ENCODE results near the gene ZPR1.
"Not testable (repeated sequence)": the region's sequence is repeated elsewhere in the genome, so short reads cannot be mapped to it uniquely, and the experiment has no call there.

The ZPR1 gene

DNA sequence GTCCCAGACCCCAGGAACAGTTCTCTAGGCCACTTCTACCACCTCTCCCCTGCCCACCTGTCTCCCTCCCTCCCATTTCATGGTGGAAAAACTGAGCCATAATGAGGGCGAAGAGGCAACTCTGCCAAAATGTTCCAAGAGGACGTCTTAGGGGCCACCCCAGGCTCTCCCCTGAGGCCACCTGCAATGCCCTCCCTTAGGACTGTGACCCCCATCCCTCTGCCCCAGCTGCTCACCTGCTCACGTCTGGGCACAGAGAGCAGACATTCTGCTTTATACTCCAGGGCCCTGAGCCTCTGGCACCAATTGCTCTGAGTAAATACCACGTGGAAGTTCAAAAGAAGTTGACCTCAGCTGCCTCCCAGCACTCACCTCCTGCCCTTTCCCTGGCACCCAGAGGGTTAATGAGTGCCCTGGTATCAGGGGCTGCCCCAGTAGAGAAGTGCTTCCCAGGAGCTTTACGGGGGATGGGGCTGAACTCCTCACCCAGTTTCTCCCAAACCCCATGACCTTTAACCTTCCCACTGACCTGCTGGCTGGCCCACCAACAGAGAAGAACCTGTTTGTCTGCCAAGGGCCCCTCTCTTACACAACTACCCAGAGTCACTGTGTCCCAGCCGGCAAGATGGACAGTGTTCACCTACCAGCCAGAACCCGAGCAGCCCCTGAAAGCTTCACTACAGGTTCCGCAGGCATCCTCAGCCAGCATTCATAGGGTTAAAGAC is 4.5 kb upstream of the ZPR1 start:
- no peak for DNase-seq (ENCODE audit: low read depth in 2 of 2)

DNA sequence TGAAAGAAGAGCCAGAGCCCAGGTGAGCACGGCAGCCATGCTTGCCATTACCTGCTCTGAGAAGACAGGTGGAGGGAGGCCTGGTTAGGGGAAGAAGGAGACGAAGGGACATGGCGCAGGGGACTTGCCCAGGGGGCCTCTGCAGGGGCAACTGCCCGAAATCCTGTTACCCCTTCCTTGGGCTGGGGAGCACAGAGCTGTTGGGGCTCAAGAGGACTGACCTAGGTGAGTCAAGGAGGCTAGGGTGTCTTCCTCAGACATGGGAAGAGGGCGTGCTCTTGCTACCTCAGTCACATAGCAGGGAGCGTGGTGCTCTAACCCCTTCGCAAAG is 4.0 kb upstream of the ZPR1 start, which contains the start of gene APOA5:
Gene APOA5 (minus strand): TSS at position 67 of the 331 bp plus-strand sequence. CDS start 19 bp downstream, at position 48.
- DNase-seq (ENCODE audit: low read depth in 2 of 2) = no peak

DNA sequence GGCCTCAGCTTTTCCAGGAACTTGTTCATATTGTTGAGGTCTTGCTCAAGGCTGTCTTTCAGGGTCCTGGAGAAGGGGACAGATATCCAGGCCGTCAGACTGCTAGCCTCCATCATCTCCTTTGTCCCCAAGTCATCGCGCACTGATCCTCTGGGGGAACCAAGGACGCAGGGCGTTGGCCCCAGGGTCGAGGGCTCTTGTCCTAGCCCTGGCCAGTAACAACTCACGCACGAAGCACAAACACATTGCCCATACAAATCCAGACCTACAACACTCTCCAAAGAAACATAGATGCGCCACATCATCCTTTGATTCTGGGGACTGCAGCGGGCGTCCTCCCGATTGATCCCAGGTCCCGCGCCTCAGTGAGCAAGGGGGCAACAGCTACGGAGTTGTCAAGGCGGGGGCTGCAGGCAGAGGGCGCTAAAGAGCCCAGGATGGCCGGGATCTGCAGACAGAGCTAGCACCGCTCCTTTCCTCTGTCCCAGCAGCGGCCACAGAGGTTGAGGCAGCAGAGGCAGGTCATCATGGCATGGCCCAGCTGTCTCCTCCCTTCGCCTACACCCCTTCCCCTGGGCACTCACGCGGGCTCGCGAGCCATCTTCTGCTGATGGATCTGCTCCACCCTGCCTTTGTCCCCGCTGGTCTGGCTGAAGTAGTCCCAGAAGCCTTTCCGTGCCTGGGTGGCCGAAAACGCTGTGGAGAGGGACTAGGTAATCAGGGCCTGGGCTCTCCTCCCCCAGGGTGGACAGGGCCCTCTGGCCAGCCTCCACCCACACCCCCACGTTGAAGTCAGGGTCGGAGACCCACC is 3.4 kb upstream of the ZPR1 start:
- peak; percentile 45 to 79 for DNase-seq (ENCODE audit: low read depth in 2 of 2)

DNA sequence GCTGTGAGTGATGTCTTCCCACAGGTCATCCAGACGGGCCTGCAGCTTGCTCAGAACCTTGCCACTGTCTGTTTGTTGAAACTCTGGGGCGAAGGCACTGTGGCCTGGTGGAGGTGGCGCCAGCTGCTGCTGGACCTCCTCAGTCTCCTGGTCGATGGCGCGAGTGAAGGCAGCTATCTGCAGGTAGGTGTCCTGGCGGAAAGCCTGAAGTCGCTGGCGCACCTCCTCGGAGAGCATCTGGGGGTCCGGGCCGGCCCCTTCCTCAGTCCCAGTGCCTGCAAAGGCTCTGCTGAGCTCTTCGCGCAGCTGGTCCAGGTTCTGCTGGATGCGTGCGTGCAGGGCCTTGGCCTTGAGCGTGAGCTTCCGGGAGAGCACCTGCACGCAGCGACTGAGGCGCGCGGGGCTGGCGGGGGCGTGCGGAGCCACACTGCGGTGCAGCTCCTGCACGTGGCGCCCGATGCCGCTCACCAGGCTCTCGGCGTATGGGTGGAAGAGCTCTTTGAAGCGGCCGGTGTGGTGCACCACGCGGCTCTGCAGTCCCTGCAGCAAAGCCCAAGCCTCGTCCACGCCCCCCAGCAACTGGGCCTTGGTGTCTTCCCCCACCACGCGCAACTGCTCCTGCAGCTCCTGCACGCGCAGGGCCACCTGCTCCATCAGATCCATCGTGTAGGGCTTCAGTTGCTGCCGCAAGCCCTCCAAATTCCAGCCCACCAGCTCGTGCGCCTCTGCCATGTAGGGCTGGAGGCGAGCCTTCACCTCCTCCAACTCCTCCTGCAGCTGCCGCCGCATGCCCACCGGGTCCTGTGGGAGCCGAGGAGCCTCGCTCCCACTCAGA is 2.6 kb upstream of the ZPR1 start:
- no peak for DNase-seq (ENCODE audit: low read depth in 2 of 2)

DNA sequence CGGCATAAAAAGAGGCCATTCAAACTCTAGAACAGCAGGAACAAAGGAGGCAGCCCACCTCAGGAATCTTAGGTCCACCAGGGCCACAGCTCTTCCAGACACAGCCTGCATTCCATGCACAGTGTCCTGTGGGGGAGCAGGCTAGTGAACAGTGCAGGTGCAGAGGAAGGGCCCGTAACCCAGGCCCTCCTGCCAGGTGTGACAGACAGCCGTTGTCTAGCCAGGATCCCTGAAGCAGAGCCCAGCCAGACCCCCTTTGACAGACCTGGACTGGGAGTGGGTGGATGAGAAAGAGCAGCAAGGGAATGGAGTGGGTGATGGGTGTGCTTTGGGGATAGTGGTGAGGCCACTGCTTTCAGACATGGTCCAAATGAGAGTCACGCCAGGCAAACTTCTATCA is 1.2 kb upstream of the ZPR1 start:
- no peak for DNase-seq (ENCODE audit: low read depth in 2 of 2)

DNA sequence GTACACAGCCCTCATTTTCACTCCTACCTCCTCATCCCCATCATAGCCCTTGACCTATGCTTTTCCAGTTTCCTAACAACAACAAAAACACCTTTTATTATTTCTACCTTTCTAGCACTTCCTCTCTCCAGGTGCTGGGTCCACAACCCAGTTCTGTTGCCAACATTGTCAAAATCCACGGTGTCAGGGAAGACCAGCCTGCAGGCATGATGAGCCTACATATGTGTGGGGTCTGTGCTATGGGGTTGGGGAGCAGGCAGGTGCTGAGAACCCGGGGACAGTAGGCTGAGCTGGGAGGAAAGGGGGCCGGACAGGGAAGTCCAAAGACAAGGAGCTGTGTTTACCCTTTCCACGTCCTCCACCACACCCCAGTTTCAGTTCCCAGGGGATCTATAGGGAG is 711 bp upstream of the ZPR1 start:
- no peak for DNase-seq (ENCODE audit: low read depth in 2 of 2)

DNA sequence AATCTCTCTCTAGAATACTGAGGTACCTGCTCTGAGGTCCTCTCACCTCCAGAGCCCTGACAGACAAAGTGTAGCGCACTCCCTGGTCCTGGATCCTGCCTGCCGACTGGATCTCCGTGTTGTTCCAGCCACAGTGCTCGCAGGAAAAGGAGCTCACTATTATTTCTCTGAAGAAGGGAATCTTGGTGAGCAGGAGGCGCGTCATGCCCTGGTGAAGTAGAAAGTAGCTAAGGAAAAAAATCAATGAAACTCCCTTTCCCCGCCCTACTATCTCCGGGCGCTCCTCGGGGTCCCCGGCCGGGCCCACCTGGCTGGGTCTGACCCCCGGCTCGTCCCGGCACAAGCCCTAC is 412 bp downstream of the ZPR1 start:
- DNase-seq (ENCODE audit: low read depth in 2 of 2) = no peak

DNA sequence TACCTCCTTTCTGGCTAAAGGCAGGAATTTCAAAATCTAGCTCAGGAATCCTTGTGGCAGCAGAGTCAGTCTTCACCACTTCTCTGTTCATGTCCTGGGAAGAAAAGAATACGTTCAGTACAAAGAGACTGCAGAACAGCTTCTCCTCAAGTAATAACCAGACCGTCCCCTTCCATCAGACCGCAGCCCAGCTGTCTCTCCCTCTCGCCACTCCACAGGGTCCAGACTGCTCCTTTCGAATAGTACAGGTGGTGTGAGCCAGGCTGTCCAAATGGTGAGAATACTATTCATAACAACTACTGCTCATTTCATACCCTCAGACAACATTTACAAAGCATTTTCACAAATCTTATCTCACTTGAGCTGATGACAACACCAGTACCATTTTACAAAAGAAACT is 857 bp downstream of the ZPR1 start:
- DNase-seq (ENCODE audit: low read depth in 2 of 2) = no peak

DNA sequence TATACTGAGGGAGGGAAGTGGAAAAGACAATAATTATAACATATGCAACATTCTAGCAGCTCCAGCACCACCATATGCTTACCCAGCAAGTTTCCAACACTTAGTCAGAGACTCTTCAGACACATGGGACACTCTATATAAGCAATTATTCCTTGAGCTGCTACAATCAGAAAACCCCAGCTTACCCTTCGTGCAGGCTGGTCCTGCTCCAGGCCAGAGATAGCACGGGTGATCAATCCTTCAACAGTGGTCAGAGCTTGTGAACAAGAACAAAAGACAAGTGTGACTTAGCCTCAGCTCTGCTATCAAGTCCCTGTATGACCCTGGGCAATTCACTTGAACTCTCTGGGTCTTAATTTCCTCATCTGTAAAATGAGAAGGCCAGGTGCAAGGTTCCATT is 1.5 kb downstream of the ZPR1 start:
- no peak for DNase-seq (ENCODE audit: low read depth in 2 of 2)

DNA sequence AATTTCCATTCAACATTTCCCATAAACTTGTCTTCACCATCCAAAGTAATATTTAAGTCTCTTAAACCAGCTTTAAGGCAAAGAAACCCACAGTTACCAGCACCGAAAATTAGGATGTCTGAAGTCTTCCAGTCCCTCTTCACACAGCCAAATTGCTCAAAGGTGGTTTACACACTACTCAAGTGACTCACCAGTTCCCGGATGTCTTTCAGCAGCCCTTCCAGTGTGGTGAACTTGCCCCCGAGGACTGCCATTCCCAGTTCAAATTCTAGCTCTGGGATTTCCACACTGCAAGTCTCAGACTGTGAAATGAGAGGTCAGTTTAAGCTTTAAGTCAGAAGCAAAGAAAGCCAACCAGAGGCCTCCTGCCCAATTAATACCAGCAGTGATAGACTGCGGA is 5.1 kb downstream of the ZPR1 start:
- no peak for DNase-seq (ENCODE audit: low read depth in 2 of 2)

DNA sequence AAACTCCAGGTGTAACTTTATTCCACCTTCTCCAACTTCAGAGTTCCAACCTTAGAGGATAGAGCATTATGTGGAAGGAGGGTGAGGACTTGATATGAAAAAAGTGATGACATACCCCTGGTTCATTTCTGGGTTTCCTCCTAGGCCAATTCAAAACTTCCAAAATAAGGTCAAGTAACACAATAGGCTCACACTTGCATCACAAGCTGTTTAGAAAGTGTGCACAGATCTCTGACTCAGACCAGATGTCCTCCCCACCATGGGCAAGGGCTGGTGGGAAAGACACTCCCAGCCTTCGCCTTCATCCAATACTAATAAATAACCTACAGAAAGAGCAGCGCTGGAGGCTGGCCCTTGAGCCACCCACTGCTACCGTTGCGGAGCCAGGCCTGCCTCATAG is 9.3 kb downstream of the ZPR1 start:
- no peak for DNase-seq (ENCODE audit: low read depth in 2 of 2)

DNA sequence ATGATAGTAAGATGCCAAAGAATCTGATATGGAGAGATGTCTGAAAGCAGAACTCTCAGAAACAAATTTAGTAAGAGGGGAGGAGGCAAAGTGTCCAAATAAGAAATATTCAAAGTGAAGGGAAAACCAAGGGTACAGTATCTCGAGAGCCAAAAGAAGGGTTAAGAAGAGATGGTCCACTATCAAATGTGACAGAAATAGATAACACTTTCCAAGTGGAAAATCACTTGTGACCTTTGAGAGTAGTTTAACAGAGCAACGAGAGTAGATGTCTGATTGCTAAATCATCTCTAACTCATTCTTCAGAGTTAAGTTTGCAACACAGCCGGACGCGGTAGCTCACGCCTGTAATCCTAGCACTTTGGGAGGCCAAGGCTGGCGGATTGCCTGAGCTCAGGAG is 10.8 kb downstream of the ZPR1 start:
- no peak for DNase-seq (ENCODE audit: low read depth in 2 of 2)

DNA sequence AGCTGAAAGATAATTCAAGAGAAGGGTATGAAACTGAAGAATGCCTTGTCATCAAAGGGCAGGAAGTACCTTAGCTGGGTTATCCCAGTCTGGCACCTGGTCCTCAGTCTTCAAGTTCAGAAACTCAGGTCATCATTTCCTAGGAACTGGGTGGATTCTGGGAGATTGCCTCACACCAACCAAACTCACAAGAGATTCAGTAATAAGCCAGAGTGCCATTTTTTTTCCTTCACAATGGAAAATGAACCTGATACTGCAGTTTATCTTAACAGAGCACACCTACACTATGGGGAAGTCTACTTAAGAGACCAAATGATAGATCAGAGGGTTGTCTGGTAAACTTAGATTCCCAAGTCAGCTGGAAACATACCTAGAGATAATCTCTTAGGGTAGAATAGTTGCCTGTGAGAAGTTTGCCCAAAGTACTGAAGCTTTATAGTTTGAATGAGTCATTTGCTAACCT is 11.3 kb downstream of the ZPR1 start:
- no peak for DNase-seq (ENCODE audit: low read depth in 2 of 2)

DNA sequence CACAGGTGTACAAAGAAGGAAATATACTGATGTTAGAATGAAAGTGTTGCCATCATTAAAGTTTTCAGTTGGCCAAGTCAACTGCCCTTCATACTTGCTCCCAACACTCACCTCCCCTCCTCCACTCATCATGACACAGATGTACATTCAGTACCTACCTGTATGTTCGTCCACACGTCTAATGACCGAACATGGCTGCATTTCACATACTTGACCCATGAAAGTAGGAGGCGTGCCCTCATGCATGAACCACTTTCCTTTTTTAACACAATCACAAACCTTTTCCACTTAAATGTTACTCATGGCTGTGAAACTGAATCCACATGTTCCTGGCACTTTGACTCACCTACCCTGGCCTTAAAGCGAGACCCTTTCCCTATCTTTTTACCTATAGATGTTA is 11.8 kb downstream of the ZPR1 start:
- no peak for DNase-seq (ENCODE audit: low read depth in 2 of 2)

DNA sequence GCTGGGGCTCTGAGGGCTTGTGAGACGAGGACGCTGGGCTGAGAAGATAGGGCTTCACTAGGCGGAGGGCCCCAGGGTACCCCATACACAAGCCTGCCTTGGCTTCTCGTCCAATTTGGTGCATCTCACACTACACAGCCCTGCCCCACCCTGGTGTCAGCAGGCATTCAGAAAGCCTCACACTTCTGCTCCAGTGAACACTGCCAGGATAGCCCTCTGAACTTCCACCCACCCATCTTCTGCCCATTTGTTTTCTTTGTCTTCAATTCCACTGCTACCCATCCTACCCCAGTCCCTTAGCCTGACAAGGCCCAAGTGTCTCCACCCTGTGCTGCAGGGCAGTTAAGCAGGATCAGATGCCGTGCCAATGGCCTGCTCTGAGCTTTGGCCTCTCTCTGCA is 13.2 kb downstream of the ZPR1 start:
- DNase-seq (ENCODE audit: low read depth in 2 of 2) = no peak

DNA sequence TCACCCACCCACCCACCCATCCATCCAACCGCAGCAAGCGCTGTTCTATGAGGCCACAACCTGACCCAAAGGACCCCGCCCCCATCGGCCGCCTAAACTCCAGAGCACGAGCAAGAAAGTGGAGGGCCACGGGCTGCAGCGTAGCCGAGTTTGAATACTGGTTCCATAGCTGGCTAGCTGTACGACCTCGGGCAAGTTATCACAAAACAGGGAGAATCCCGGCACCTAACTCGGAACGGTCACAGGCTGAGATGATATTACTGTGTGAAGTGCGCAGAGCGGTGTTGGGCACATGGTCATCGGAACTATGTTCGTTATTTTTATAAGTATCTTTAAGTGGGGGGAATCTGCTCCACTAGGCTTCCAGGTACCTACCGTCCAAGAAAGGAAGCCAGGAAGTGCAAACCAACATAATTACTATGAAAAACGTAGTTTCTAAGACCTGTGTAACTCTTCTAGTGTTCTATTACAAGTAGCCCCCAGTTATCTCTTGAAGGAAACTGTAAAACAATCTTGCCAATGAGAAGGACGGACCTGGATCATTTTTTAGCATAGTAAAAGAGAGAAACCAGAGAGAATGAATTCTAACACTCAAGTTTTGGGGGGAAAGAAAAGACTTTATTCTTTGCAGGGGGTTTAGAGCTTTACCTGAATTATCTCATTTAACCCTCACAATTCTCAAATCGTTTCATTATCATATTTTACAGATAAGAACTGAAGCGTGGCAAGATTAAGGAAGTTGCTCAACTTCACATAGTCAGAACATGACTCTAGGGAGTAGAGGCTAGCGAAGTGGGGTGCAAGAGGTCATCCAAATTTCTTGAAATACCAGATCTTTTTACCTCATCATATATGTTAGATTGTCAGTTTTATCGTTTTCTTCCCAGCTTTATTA is 14.4 kb downstream of the ZPR1 start:
- DNase-seq (ENCODE audit: low read depth in 2 of 2) = no peak

DNA sequence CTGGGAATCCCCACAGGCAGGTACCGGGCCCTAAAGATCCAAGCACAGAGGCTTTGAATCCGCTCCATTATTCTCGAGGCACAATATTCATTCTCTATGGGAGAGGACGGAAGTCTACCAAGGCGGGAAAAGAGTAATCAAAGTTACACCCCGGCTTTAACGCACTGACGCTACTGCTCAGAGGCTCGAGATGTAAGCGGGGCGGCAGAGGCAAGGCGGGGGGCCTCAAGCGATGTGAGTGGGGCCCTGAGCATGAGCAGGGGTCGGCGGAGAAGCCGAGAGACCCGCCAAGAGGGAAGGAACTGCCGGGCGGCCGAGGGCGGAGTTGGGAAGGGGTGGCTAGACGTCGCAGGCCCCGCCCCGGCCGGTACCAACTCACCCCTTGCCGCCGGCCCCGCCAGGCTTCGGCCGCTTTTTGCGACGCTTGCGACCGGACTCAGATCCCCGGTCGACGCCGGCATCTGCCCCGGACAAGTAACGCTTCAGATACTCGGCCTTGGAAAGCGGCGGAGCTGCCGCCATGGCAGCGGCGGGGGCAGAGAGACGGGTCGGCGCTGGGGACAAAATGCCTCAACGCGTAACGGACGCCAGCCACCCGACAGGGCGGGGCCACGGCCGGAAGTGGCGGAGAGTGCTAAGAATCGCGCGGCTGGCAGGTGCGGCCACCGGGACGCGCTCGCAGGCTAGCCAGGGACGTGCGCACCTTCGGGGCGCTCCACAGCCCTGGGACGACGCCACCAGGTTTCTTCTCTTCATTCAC is 15.2 kb downstream of the ZPR1 start, which contains the start of gene BUD13:
Gene BUD13 (minus strand): TSS at position 545 of the 760 bp plus-strand sequence. CDS start 23 bp downstream, at position 522.
- peak; percentile 83 to 92 for DNase-seq (ENCODE audit: low read depth in 2 of 2)

DNA sequence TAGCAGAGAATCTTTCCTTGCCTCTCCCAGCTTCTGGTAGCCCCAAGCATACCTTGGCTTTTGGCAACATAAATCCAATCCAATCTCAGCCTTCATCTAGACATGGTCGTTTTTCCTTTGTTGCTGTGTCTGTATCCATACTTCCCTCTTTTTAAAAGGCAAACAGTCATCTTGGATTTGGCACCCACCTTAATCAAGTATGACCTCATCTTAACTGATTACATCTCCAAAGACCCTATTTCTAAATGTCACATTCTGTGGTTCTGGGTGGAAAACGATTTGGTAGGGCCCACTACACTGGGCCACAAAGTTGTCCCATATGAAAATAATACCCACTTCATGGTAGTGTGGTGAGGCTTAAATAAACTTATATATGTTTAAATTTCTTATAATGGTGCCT is 15.9 kb downstream of the ZPR1 start:
- no peak for DNase-seq (ENCODE audit: low read depth in 2 of 2)

DNA sequence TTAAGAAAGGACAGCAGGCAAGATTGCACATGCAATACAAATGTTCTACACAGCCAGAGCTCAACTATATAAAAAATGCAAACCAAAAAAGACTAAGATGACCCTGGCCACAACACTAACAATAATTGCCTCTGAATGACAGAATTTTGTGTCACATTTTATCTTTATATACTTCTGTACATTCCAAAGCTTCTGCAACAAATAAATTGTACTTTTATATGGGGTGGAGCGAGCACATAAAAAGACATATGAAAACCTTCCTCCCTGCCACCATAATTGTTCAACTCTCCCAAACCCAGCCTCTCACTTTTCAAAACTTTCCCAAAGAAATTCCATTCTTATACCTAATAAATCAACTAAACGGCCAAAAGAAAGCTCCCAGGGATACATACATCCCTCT is 25.7 kb downstream of the ZPR1 start:
- DNase-seq (ENCODE audit: low read depth in 2 of 2) = no peak

DNA sequence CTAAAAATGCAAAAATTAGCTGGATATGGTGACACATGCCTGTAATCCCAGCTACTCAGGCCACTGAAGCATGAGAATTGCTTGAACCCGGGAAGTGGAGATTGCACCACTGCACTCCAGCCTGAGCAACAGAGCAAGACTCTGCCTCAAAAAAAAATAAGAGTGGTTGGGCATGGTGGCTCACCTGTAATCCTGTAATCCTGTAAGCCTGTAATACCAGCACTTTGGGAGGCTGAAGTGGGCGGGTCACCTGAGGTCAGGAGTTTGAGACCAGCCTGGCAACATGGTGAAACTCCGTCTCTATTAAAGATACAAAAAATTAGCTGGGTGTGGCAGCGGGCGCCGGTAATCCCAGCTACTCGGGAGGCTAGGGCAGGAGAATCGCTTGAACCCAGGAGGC is 31.8 kb downstream of the ZPR1 start:
- not testable (repeated sequence) for DNase-seq (ENCODE audit: low read depth in 2 of 2)

Measured in stimulated activated CD4-positive, alpha-beta T cell treated with anti-CD3 and anti-CD28 coated beads, Interleukin-12 subunit alpha, Interleukin-12 subunit beta, amount 100 ng/mL, for 24 hours (primary cell).